GM12878 (cell line): Measurements from ENCODE around the gene LRBA. TPM values are rescaled to one million over a fixed set of nuclear protein-coding genes. Genes with fewer than 3 reads are reported as not detected.
"Not testable (repeated sequence)": the region's sequence is repeated elsewhere in the genome, so short reads cannot be mapped to it uniquely, and the experiment has no call there.

Experiments
- ATAC-seq: fragments of 200-7000 bp; cut with Tn5 transposase; 3 replicates; pipeline ENCODE4 v1.9.1; 2020; ENCODE audit warnings: mild to moderate bottlenecking, moderate library complexity
- BruUV-seq: library from RNA; stranded (reverse); fragments of 400-500 nt; replicated peaks from 2 replicates; lab custom pipeline; 2021; lab: Mats Ljungman, UMichigan
- CTCF ChIA-PET: fragments of 300-600 bp; sonication (Branson Sonifier 250); formaldehyde crosslinking; extraction: SDS; loops from one replicate; lab custom pipeline; 2021; ENCODE audit warnings: inconsistent platforms; lab: Yijun Ruan, JAX
- POLR2A ChIA-PET: fragments of 350-600 bp; formaldehyde crosslinking; extraction: SDS; loops from one replicate; lab custom pipeline; 2021; ENCODE audit warnings: inconsistent platforms; lab: Charles Lee
- RAD21 ChIA-PET: fragments of 300-600 bp; sonication (Branson Sonifier 250); formaldehyde crosslinking; loops from one replicate; lab custom pipeline; 2023; ENCODE audit warnings: antibody characterized with exemption; ENCODE audit not compliant: unreplicated experiment; lab: Charles Lee
- SMC1A ChIA-PET: fragments of 300-600 bp; sonication (Branson Sonifier 250); formaldehyde crosslinking; loops from one replicate; lab custom pipeline; 2023; ENCODE audit not compliant: unreplicated experiment, uncharacterized antibody; lab: Charles Lee
- DNase-seq: peaks from one replicate; pipeline ENCODE4 v3.0.0-alpha.2; 2011; ENCODE audit warnings: low read depth, low spot score
- FAIRE-seq: peaks from 3 replicates; lab custom pipeline; 2011; peaks lifted over from hg19 to GRCh38; lab: Jason Lieb, UNC
- H2AFZ ChIP-seq: 2 replicates; pipeline ENCODE4 v1.6.0; 2011; ENCODE audit warnings: low read depth, low read length, control low read depth; ENCODE audit not compliant: control insufficient read depth
- H3K27ac ChIP-seq: 2 replicates; pipeline ENCODE4 v1.5.1; 2011; ENCODE audit warnings: control low read depth; ENCODE audit not compliant: control insufficient read depth, insufficient read depth
- H3K27me3 ChIP-seq, 2 experiments: replicated peaks in 1 of 2; 2 replicates each; pipeline versions ENCODE4 v1.6.0 to v1.6.1; 2011; ENCODE audit warnings: low read length in 1 of 2; ENCODE audit not compliant: control insufficient read depth in 2 of 2, insufficient read depth in 2 of 2
- H3K36me3 ChIP-seq, 2 experiments: 2 replicates each; pipeline ENCODE4 v1.5.1; 2011; ENCODE audit warnings: low read length in 1 of 2; ENCODE audit not compliant: control insufficient read depth in 2 of 2, insufficient read depth in 2 of 2
- H3K4me1 ChIP-seq: 2 replicates; pipeline ENCODE4 v1.6.1; 2011; ENCODE audit warnings: mild to moderate bottlenecking, low read length, moderate library complexity, mixed read lengths; ENCODE audit not compliant: control insufficient read depth, insufficient read depth
- H3K4me2 ChIP-seq: 2 replicates; pipeline ENCODE4 v1.6.0; 2011; ENCODE audit warnings: control low read depth; ENCODE audit not compliant: control insufficient read depth, insufficient read depth
- H3K4me3 ChIP-seq: fragments of 200-600 bp; sonication (generic); 2 replicates; pipeline ENCODE4 v1.5.1; 2016
- H3K79me2 ChIP-seq: 2 replicates; pipeline ENCODE4 v1.6.0; 2011; ENCODE audit warnings: low read length; ENCODE audit not compliant: control insufficient read depth, insufficient read depth
- H3K9ac ChIP-seq: 2 replicates; pipeline ENCODE4 v1.8.0; 2011; ENCODE audit warnings: low read length, control low read depth, mixed read lengths; ENCODE audit not compliant: control insufficient read depth, insufficient read depth
- H3K9me3 ChIP-seq: replicated peaks from 3 replicates; pipeline ENCODE4 v1.5.1; 2011; ENCODE audit warnings: mild to moderate bottlenecking, low read length; ENCODE audit not compliant: control insufficient read depth, insufficient read depth
- H4K20me1 ChIP-seq: 2 replicates; pipeline ENCODE4 v1.6.0; 2011; ENCODE audit not compliant: control insufficient read depth, insufficient read depth
- CBX5 ChIP-seq: sonication (generic); IDR thresholded peaks from 2 replicates; pipeline ENCODE4 v1.6.1; 2016; ENCODE audit warnings: low read depth, moderate library complexity, mild to moderate bottlenecking, inconsistent platforms
- WGBS: methylation state at CpG from one replicate; pipeline ENCODE4 v1.1.6; 2016; ENCODE audit warnings: low lambda C conversion rate; ENCODE audit not compliant: insufficient replicate concordance, insufficient coverage; ENCODE audit errors: missing lambda C conversion rate; 5-methylcytosine and 5-hydroxymethylcytosine counted together
- in situ Hi-C: fragments of 300-500 bp; cut with MboI; formaldehyde crosslinking; loops from 9 replicates; pipeline ENCODE4 v1.14.3; 2018; ENCODE audit warnings: mixed read lengths
- intact Hi-C: fragments of 100-400 bp; cut with micrococcal nuclease; formaldehyde crosslinking; loops from one replicate; pipeline ENCODE4 v1.14.2; 2022; ENCODE audit not compliant: unreplicated experiment
- polyA plus RNA-seq, 11 experiments: library from polyadenylated mRNA; depleted of rRNA in 4 of 11; unstranded in 6 of 11; stranded (reverse) in 5 of 11; fragments of >200 nt; fragmentation: Nextera tagmentation in 4 of 11; fragmentation: Illumina TruSeq in 1 of 11; extraction: Ambion mirVana in 4 of 11; extraction: Trizol in 1 of 11; gene quantifications; 1 replicate in 1 of 11; 2 replicates in 10 of 11; pipeline versions ENCODE4 v1.2.1 to v1.2.3, GENCODE V29; 2011 to 2016; ENCODE audit warnings: inconsistent platforms in 2 of 11, missing spikeins in 2 of 11, low read depth in 1 of 11
- total RNA-seq, 4 experiments: library from RNA; depleted of rRNA in 3 of 4; stranded (reverse); fragments of >200 nt in 3 of 4; fragmentation: Illumina TruSeq in 1 of 4; extraction: Trizol in 1 of 4; gene quantifications; 2 replicates each; pipeline versions ENCODE4 v1.2.1 to v1.2.3, GENCODE V29; 2013 to 2021

Gene LRBA
- total and polyA plus RNA-seq, 10 of the 15 experiments (the other 5 are each of a cell fraction or from before 2014, with no cell fraction given) = 20.3 to 93.4 (median 55.0) TPM

GRCh38 chr4:150957981-150958380 is 57.1 kb downstream of the LRBA start:
- SMC1A ChIA-PET, H3K36me3 ChIP-seq, H3K4me1 ChIP-seq, in situ Hi-C loops, DNase-seq, H3K4me2 ChIP-seq, H3K27ac ChIP-seq, RAD21 ChIA-PET, FAIRE-seq, ATAC-seq, H4K20me1 ChIP-seq, POLR2A ChIA-PET, H3K27me3 ChIP-seq, BruUV-seq, intact Hi-C loops, H2AFZ ChIP-seq, H3K9ac ChIP-seq, H3K4me3 ChIP-seq: not testable (repeated sequence)
- CTCF ChIA-PET = interaction anchor here (1.7 kb wide), 1 partner anchor 15 kb away, joined by 5 read pairs; no protein-coding TSS in a partner anchor
- H3K79me2 ChIP-seq = peaks cover 14% of the 10 kb centered on the region
- 96% methylated on average over 4 of the region's 4 CpGs for WGBS
- H3K9me3 ChIP-seq = peaks cover 24% of the 10 kb centered on the region
- TF ChIP-seq CBX5 = peak; percentile 98

- DNase-seq, RAD21 ChIA-PET, H3K4me1 ChIP-seq, H3K9ac ChIP-seq, H3K4me2 ChIP-seq, in situ Hi-C loops, BruUV-seq, FAIRE-seq, H2AFZ ChIP-seq, H3K27ac ChIP-seq, intact Hi-C loops, H4K20me1 ChIP-seq, ATAC-seq, H3K27me3 ChIP-seq, H3K36me3 ChIP-seq, POLR2A ChIA-PET, H3K4me3 ChIP-seq: not testable (repeated sequence)
- Histone ChIP-seq H3K9me3 (peaks cover 24% of the 10 kb centered on the region), H3K79me2 (peaks cover 11% of the 10 kb centered on the region)
- 33% methylated on average over 1 of the region's 1 CpG for WGBS
- ChIA-PET SMC1A (interaction anchor here (1.0 to 1.2 kb wide), 2 partner anchors 14 to 89 kb away, joined by 3 to 4 read pairs; no protein-coding TSS in a partner anchor), CTCF (interaction anchor here (1.3 to 1.7 kb wide), 2 partner anchors 16 to 90 kb away, joined by 4 to 5 read pairs; no protein-coding TSS in a partner anchor)
These were observed 58.0 kb downstream of the LRBA start for GRCh38 chr4:150957095-150957494.

- FAIRE-seq, H3K36me3 ChIP-seq, SMC1A ChIA-PET, ATAC-seq, H3K4me3 ChIP-seq, BruUV-seq, RAD21 ChIA-PET, H3K4me2 ChIP-seq, H3K9ac ChIP-seq, in situ Hi-C loops, POLR2A ChIA-PET, intact Hi-C loops, H3K27me3 ChIP-seq, H3K27ac ChIP-seq, H4K20me1 ChIP-seq, DNase-seq, H2AFZ ChIP-seq, CTCF ChIA-PET: not testable (repeated sequence)
- H3K4me1 ChIP-seq = peaks cover 15% of the 10 kb centered on the region
- peaks cover 22% of the 10 kb centered on the region for H3K9me3 ChIP-seq
- WGBS = over 99% methylated on average over 17 of the region's 28 CpGs
- H3K79me2 ChIP-seq = peaks cover 21% of the 10 kb centered on the region
These were observed 61.2 kb downstream of the LRBA start for GRCh38 chr4:150953916-150954315.
